IMR-90 (cell line): ENCODE results near the gene FNDC10. TPM values are rescaled to one million over a fixed set of nuclear protein-coding genes. Genes with fewer than 3 reads are reported as not detected.

Experiments
- ATAC-seq: fragments of 200-7000 bp; cut with Tn5 transposase; 2 replicates; pipeline ENCODE4 v1.9.1; 2020; ENCODE audit warnings: low read depth, mild to moderate bottlenecking, moderate library complexity
- BruUV-seq: library from RNA; stranded (reverse); fragments of 400-500 nt; replicated peaks from 2 replicates; lab custom pipeline; 2021; lab: Mats Ljungman, UMichigan
- CTCF ChIA-PET: fragments of 300-600 bp; formaldehyde crosslinking; extraction: SDS; loops from one replicate; lab custom pipeline; 2021; ENCODE audit warnings: antibody characterized with exemption; lab: Yijun Ruan, JAX
- POLR2A ChIA-PET: fragments of 300-600 bp; sonication (Branson Sonifier 250); formaldehyde crosslinking; loops from one replicate; lab custom pipeline; 2022; ENCODE audit warnings: antibody characterized with exemption; ENCODE audit not compliant: unreplicated experiment; lab: Charles Lee
- DNase-seq: peaks from one replicate; pipeline ENCODE4 v3.0.0; 2013
- H2AFZ ChIP-seq: replicated peaks from 2 replicates; pipeline ENCODE3; 2013; ENCODE audit warnings: low read length, mild to moderate bottlenecking; ENCODE audit not compliant: poor library complexity
- H2AK5ac ChIP-seq: 2 replicates; pipeline ENCODE4 v1.6.1; 2013; ENCODE audit warnings: low read depth, low read length, inconsistent platforms
- H2AK9ac ChIP-seq: replicated peaks from 2 replicates; pipeline ENCODE3; 2013; ENCODE audit warnings: mild to moderate bottlenecking, low read depth, low read length, moderate library complexity; ENCODE audit not compliant: poor library complexity
- H2BK120ac ChIP-seq: 2 replicates; pipeline ENCODE4 v1.6.1; 2013; ENCODE audit warnings: low read depth, low read length, inconsistent platforms
- H2BK15ac ChIP-seq: 3 replicates; pipeline ENCODE4 v1.6.1; 2013; ENCODE audit warnings: low read depth, low read length, inconsistent platforms
- H2BK20ac ChIP-seq: 2 replicates; pipeline ENCODE4 v1.6.1; 2013; ENCODE audit warnings: low read depth, mild to moderate bottlenecking, inconsistent platforms, low read length, moderate library complexity
- H2BK5ac ChIP-seq: 2 replicates; pipeline ENCODE4 v1.6.1; 2013; ENCODE audit warnings: mild to moderate bottlenecking, low read depth, low read length, inconsistent platforms; ENCODE audit not compliant: poor library complexity, severe bottlenecking
- H3K14ac ChIP-seq: replicated peaks from 2 replicates; pipeline ENCODE4 v1.6.1; 2013; ENCODE audit warnings: low read depth, low read length, inconsistent platforms
- H3K18ac ChIP-seq: 2 replicates; pipeline ENCODE4 v1.6.1; 2013; ENCODE audit warnings: low read depth, low read length, control low read depth
- H3K23ac ChIP-seq: 2 replicates; pipeline ENCODE4 v1.6.1; 2013; ENCODE audit warnings: low read depth, low read length, inconsistent platforms
- H3K27ac ChIP-seq: 2 replicates; pipeline ENCODE4 v1.5.1; 2013; ENCODE audit warnings: mild to moderate bottlenecking, control low read depth, low read length; ENCODE audit not compliant: insufficient read depth
- H3K27me3 ChIP-seq: 2 replicates; pipeline ENCODE4 v1.6.1; 2013; ENCODE audit warnings: low read length; ENCODE audit not compliant: control insufficient read depth, insufficient read depth
- H3K36me3 ChIP-seq: 2 replicates; pipeline ENCODE4 v1.6.1; 2013; ENCODE audit warnings: low read length, mixed read lengths; ENCODE audit not compliant: control insufficient read depth, insufficient read depth
- H3K4ac ChIP-seq: 2 replicates; pipeline ENCODE4 v1.6.1; 2013; ENCODE audit warnings: low read depth, low read length, inconsistent platforms
- H3K4me1 ChIP-seq: 2 replicates; pipeline ENCODE4 v1.6.1; 2013; ENCODE audit warnings: low read length, mixed read lengths; ENCODE audit not compliant: control insufficient read depth, insufficient read depth
- H3K4me2 ChIP-seq: 2 replicates; pipeline ENCODE4 v1.6.1; 2013; ENCODE audit warnings: low read depth, mild to moderate bottlenecking, control low read depth, low read length, moderate library complexity
- H3K4me3 ChIP-seq: 2 replicates; pipeline ENCODE4 v1.5.1; 2013; ENCODE audit warnings: low read depth, mild to moderate bottlenecking, control low read depth, low read length, moderate library complexity; ENCODE audit not compliant: insufficient read depth
- H3K56ac ChIP-seq: 2 replicates; pipeline ENCODE4 v1.6.1; 2013; ENCODE audit warnings: low read length, inconsistent platforms; ENCODE audit not compliant: insufficient read depth; ENCODE audit errors: extremely low read depth
- H3K79me1 ChIP-seq, 2 experiments: 2 replicates each; pipeline ENCODE4 v1.6.1; 2013; ENCODE audit warnings: low read length in 2 of 2, inconsistent platforms in 1 of 2, low read depth in 1 of 2
- H3K9ac ChIP-seq: 2 replicates; pipeline ENCODE4 v1.6.1; 2013; ENCODE audit warnings: low read depth, low read length, control low read depth
- H3K9me1 ChIP-seq: 2 replicates; pipeline ENCODE4 v1.6.1; 2013; ENCODE audit warnings: low read length, inconsistent platforms; ENCODE audit not compliant: insufficient read depth
- H3K9me3 ChIP-seq: 2 replicates; pipeline ENCODE4 v1.6.1; 2013; ENCODE audit warnings: low read length; ENCODE audit not compliant: control insufficient read depth, insufficient read depth
- H4K20me1 ChIP-seq: 2 replicates; pipeline ENCODE4 v1.6.1; 2013; ENCODE audit warnings: low read length, inconsistent platforms; ENCODE audit not compliant: insufficient read depth
- H4K5ac ChIP-seq: 2 replicates; pipeline ENCODE4 v1.6.1; 2013; ENCODE audit warnings: mild to moderate bottlenecking, low read depth, low read length, control low read depth
- H4K8ac ChIP-seq, 2 experiments: 2 replicates each; pipeline ENCODE4 v1.6.1; 2013; ENCODE audit warnings: low read depth in 2 of 2, low read length in 2 of 2, control low read depth in 1 of 2, inconsistent platforms in 1 of 2
- H4K91ac ChIP-seq: 2 replicates; pipeline ENCODE4 v1.6.1; 2013; ENCODE audit warnings: low read depth, low read length, inconsistent platforms; ENCODE audit not compliant: insufficient read depth
- MAFK ChIP-seq: IDR thresholded peaks from 2 replicates; pipeline ENCODE4 v1.6.1; 2012; ENCODE audit warnings: low read depth, low read length, improper control_type of control experiment
- SMC3 ChIP-seq: fragments of 150-350 bp; IDR thresholded peaks from 2 replicates; pipeline ENCODE4 v1.6.1; 2016; ENCODE audit warnings: low read depth, mild to moderate bottlenecking, antibody characterized with exemption, low read length, moderate library complexity
- WGBS, 2 experiments: methylation state at CpG; one replicate each; pipeline versions ENCODE4 v1.1.5 to v1.1.7; 2013; ENCODE audit warnings: missing lambda C conversion rate in 2 of 2; ENCODE audit not compliant: insufficient read length in 1 of 2; ENCODE audit errors: extremely low coverage in 2 of 2; 5-methylcytosine and 5-hydroxymethylcytosine counted together
- dilution Hi-C: fragments of 300-500 bp; cut with HindIII; formaldehyde crosslinking; loops from one replicate; pipeline ENCODE4 v1.14.3; 2018; ENCODE audit warnings: low sequenced_read_pairs; ENCODE audit not compliant: unreplicated experiment
- in situ Hi-C: fragments of 300-500 bp; cut with MboI; formaldehyde crosslinking; loops from 3 replicates; pipeline ENCODE4 v1.14.3; 2019; ENCODE audit warnings: low sequenced_read_pairs, inconsistent platforms, mixed read lengths
- intact Hi-C: fragments of 100-400 bp; cut with micrococcal nuclease; formaldehyde crosslinking; loops from 2 replicates; pipeline ENCODE4 v1.10.0; 2022
- polyA plus RNA-seq, 3 experiments: library from polyadenylated mRNA; depleted of rRNA; stranded (reverse); fragments of >200 nt; gene quantifications; 2 replicates each; pipeline ENCODE4 v1.2.3, GENCODE V29; 2012; ENCODE audit warnings: low replicate concordance in 1 of 3
- total RNA-seq: library from RNA; depleted of rRNA; stranded (reverse); fragments of >200 nt; gene quantifications from 2 replicates; pipeline ENCODE4 v1.2.3, GENCODE V29; 2012

FNDC10 gene
- total and polyA plus RNA-seq, 2 of the 4 experiments (the other 2 are of a cell fraction): 0.36 to 5.8 TPM

- ChIA-PET CTCF (interaction anchor here (0.5 kb wide), 1 partner anchor 29 kb away, joined by 4 read pairs; no protein-coding TSS in a partner anchor), POLR2A (no interaction called here)
- Histone ChIP-seq H4K8ac (no peak overlapping the region), H2AFZ (no peak overlapping the region), H4K20me1 (no peaks in the 10 kb centered on the region), H2BK15ac (no peak overlapping the region), H3K9me3 (no peaks in the 10 kb centered on the region), H3K9me1 (no peaks in the 10 kb centered on the region), H3K4me1 (no peaks in the 10 kb centered on the region), H3K4ac (no peak overlapping the region), H2BK5ac (no peak overlapping the region), H3K27me3 (peaks cover 32% of the 10 kb centered on the region), H3K18ac (no peak overlapping the region), H3K79me1 (no peaks in the 10 kb centered on the region), H3K14ac (no peak overlapping the region), H2AK5ac (no peak overlapping the region), H2BK120ac (no peak overlapping the region), H3K23ac (0 out of 2 replicates have a peak overlapping the region, but pooled peaks have one; percentile 16), H3K36me3 (no peaks in the 10 kb centered on the region), H3K4me2 (no peak overlapping the region), H3K27ac (no peak overlapping the region), H4K5ac (no peak overlapping the region), H2BK20ac (no peak overlapping the region), H4K91ac (no peak overlapping the region), H2AK9ac (peak overlapping the region; percentile 16), H3K56ac (no peak overlapping the region), H3K4me3 (no peak overlapping the region), H3K9ac (no peak overlapping the region)
- no peak for DNase-seq
- 33% methylated on average over 3 of the region's 9 CpGs; no CpG with 5 or more reads in 1 of the 2 experiments for WGBS, 2 experiments
- no TSS peak for BruUV-seq
- dilution Hi-C loops: no loop called here
- no peak for TF ChIP-seq SMC3
- no peak for TF ChIP-seq MAFK
- in situ Hi-C loops: no loop called here
- intact Hi-C loops: no loop called here
- no peak for ATAC-seq
Measured at GRCh38 chr1:1582585-1583346, 17.2 kb downstream of the FNDC10 start.
